NT2/D1 (cell line): ENCODE results near the gene KCNC1.

Experiments
- YY1 ChIP-seq: IDR thresholded peaks from 2 replicates; pipeline ENCODE4 v1.6.1; 2011; ENCODE audit not compliant: insufficient read length, insufficient read depth
- ZNF274 ChIP-seq: IDR thresholded peaks from 2 replicates; pipeline ENCODE4 v1.6.1; 2011; ENCODE audit warnings: mild to moderate bottlenecking, low read depth, low read length

DNA sequence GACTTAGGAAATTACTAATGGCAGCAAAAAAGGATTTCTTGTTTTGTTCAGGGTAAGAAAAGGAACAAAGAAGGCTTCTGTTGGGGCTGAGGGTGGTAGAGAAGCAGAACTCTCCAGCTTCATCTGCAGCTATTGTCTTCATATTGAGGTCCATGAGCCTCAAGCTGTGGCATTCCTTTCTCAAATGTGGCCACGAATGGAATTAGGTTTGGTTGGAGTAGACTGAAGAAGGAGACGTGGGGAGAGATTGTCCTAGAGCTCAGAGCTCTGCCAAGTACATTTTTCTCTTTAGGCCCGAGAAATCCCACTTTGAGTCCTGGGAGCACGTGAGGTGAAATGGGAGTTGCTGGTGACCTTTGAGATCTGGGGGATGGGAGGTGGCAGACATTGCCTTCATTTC is 41.0 kb upstream of the KCNC1 start:
- TF ChIP-seq ZNF274: no peak
- no peak for TF ChIP-seq YY1
